ENCODE data around the gene PLA2G4A. TPM values are rescaled to one million over a fixed set of nuclear protein-coding genes. Genes with fewer than 3 reads are reported as not detected.
"Not testable (repeated sequence)": the region's sequence is repeated elsewhere in the genome, so short reads cannot be mapped to it uniquely, and the experiment has no call there.

PLA2G4A gene
- total RNA-seq, 2 donors from 2014 or later, result 3.1 to 6.3 TPM

DNA sequence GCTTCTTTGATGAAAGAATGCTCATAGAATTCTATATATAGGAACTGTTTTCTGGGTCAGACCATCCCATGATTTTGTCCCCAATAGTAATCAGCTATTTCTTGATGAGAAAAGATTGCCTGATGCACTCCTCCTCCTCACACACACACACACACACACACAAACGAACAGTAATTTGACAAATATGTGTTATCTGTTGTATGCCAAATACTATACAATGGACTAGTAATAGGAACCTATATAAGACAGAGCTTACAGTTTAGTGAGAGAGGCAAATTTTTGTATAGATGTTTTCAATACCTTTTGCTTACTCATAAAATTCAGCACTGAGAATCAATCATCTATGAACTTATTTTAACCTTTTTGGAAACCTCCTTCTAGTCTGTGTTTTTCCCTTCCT lies 76.8 kb downstream of the PLA2G4A start:
- Histone ChIP-seq H3K9ac (ENCODE audit: low read depth in 2 of 2, low read length in 2 of 2) (no peak overlapping the region), H3K4me3 (no peak overlapping the region)
- intact Hi-C loops (cut with DNase I), result no loop called here

DNA sequence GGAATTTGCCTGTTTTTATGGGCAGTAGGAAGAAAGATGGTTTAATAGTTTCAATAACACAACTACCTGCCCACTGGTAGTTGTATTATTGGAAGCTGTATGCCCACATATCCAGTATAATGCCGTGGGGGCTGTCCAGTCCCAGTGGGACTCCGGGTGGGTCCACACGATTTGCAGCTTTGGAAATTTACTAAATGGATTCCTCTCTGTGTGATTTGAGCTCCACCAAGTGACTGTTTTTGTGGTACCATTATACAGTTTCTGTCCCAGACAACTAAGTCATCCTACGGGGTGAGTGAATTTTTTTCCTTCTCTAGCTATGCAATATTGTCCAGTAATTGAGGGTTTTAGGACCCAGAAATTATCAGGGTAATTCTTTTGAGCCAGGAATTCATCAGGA lies 86.8 kb downstream of the PLA2G4A start:
- no peaks in the 10 kb centered on the region for H3K4me1 ChIP-seq
- TF ChIP-seq, protein P1, sequence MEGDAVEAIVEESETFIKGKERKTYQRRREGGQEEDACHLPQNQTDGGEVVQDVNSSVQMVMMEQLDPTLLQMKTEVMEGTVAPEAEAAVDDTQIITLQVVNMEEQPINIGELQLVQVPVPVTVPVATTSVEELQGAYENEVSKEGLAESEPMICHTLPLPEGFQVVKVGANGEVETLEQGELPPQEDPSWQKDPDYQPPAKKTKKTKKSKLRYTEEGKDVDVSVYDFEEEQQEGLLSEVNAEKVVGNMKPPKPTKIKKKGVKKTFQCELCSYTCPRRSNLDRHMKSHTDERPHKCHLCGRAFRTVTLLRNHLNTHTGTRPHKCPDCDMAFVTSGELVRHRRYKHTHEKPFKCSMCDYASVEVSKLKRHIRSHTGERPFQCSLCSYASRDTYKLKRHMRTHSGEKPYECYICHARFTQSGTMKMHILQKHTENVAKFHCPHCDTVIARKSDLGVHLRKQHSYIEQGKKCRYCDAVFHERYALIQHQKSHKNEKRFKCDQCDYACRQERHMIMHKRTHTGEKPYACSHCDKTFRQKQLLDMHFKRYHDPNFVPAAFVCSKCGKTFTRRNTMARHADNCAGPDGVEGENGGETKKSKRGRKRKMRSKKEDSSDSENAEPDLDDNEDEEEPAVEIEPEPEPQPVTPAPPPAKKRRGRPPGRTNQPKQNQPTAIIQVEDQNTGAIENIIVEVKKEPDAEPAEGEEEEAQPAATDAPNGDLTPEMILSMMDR (IDR thresholded peaks at IDR 0.05), result no peak
- DNase-seq, result no peak
- no peak overlapping the region for H3K9ac ChIP-seq (ENCODE audit: low read depth in 2 of 2, low read length in 2 of 2)
- intact Hi-C loops (cut with DNase I), result no loop called here
- no peak overlapping the region for H3K27ac ChIP-seq
- no peaks in the 10 kb centered on the region for H3K36me3 ChIP-seq
- no peaks in the 10 kb centered on the region for H3K27me3 ChIP-seq
- no peaks in the 10 kb centered on the region for H3K9me3 ChIP-seq
- no peak overlapping the region for H3K4me3 ChIP-seq

More for the DNA sequence above, 76.8 kb downstream of the PLA2G4A start:
- Histone ChIP-seq H3K27me3 (no peaks in the 10 kb centered on the region), H3K4me1 (no peaks in the 10 kb centered on the region), H3K36me3 (no peaks in the 10 kb centered on the region), H3K27ac (no peak overlapping the region), H3K9me3 (no peaks in the 10 kb centered on the region)
- DNase-seq, result no peak
- TF ChIP-seq, protein P1 (IDR thresholded peaks at IDR 0.05), result no peak

DNA sequence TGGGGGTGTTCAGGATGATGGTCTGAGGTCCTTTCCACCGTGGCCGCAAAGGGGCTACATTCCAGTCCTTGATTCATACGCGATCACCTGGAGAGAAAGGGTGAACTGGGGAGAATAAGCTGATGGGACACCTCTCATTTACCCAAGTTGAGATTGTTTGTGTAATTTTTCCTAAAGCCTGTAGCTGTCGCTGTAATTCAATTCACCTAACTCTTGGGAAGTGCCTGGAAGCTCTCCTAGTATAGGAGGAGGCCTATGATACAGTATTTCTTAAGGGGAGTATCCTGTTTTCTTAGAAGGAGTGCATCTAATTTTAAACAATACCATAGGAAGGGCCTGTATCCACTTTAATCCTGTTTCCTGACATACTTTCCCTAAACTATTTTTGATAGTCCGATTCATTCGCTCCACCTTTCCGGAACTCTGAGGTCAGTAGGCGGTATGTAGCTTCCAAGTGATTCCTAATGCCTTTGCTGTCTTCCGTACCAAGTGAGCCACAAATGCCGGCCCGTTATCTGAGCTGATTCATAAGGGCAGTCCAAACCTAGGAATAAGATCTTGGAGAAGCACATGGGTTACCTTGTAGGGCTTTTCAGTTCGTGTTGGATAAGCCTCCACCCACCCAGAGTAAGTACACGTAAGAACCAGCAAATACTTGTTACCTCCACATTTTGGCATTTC lies 88.5 kb downstream of the PLA2G4A start:
- H3K27ac ChIP-seq; H3K4me3 ChIP-seq; DNase-seq; H3K36me3 ChIP-seq; H3K9me3 ChIP-seq; H3K9ac ChIP-seq (ENCODE audit: low read depth in 2 of 2, low read length in 2 of 2); H3K27me3 ChIP-seq; H3K4me1 ChIP-seq; intact Hi-C loops (cut with DNase I): not testable (repeated sequence)

DNA sequence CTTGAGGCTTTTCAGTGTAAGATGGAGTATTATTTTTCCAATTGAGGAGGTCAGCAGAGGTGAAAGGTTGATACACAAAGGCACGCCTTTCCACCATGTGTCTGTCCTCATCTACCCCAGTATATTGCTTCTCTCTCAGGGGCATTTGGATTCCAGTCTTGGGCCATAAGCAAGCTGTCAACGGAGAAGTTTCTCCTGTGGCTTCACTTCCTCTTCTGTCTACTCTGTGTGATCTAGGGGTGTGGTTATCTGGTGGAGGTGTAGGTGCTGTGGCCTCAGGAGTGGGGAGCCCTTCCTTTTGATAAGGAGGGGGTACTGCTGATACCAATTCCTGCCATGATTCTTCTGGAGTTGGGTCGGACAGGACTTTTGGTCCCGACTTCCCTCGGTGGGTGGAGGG lies 92.6 kb downstream of the PLA2G4A start:
- H3K4me3 ChIP-seq; H3K9ac ChIP-seq (ENCODE audit: low read depth in 2 of 2, low read length in 2 of 2); intact Hi-C loops (cut with DNase I); H3K9me3 ChIP-seq; H3K27me3 ChIP-seq; H3K36me3 ChIP-seq; H3K4me1 ChIP-seq; H3K27ac ChIP-seq; DNase-seq: not testable (repeated sequence)

- H3K4me1 ChIP-seq; H3K9ac ChIP-seq (ENCODE audit: low read depth in 2 of 2, low read length in 2 of 2); DNase-seq; H3K27me3 ChIP-seq; H3K9me3 ChIP-seq; H3K27ac ChIP-seq; H3K36me3 ChIP-seq; H3K4me3 ChIP-seq; intact Hi-C loops (cut with DNase I): not testable (repeated sequence)
These were observed 94.1 kb downstream of the PLA2G4A start for GRCh38 chr1:186922814-186923213.

- no peak overlapping the region for H3K27ac ChIP-seq
- H3K27me3 ChIP-seq, result no peaks in the 10 kb centered on the region
- TF ChIP-seq, protein P1 (IDR thresholded peaks at IDR 0.05), result no peak
- intact Hi-C loops (cut with DNase I), result no loop called here
- H3K9ac ChIP-seq (ENCODE audit: low read depth in 2 of 2, low read length in 2 of 2), result no peak overlapping the region
- no peaks in the 10 kb centered on the region for H3K4me1 ChIP-seq
- no peaks in the 10 kb centered on the region for H3K36me3 ChIP-seq
- H3K9me3 ChIP-seq, result no peaks in the 10 kb centered on the region
- no peak for DNase-seq
- H3K4me3 ChIP-seq, result no peak overlapping the region
These were observed 94.7 kb downstream of the PLA2G4A start for GRCh38 chr1:186923486-186923885.

- Histone ChIP-seq H3K9ac (ENCODE audit: low read depth in 2 of 2, low read length in 2 of 2) (no peak overlapping the region), H3K4me3 (no peak overlapping the region), H3K4me1 (no peaks in the 10 kb centered on the region), H3K36me3 (no peaks in the 10 kb centered on the region), H3K9me3 (no peaks in the 10 kb centered on the region), H3K27ac (no peak overlapping the region), H3K27me3 (no peaks in the 10 kb centered on the region)
- TF ChIP-seq, protein P1 (IDR thresholded peaks at IDR 0.05), result no peak
- no peak for DNase-seq
- intact Hi-C loops (cut with DNase I), result no loop called here
These were observed 97.3 kb downstream of the PLA2G4A start for GRCh38 chr1:186925881-186926669.
